SK-N-SH treated with all-trans-retinoic acid at 6 μM for 48 hours (cell line): Measurements from ENCODE around the gene ELOVL5.

Source experiments
- ATAC-seq: fragments of 200-7000 bp; cut with Tn5 transposase; 3 replicates; pipeline ENCODE4 v1.9.1; 2020; ENCODE audit warnings: mild to moderate bottlenecking, moderate library complexity
- CREB5 ChIP-seq: fragments of 250-450 bp; sonication (Bioruptor Pico); IDR thresholded peaks from 2 replicates; pipeline ENCODE4 v1.5.1; 2020; ENCODE audit warnings: low read depth, mild to moderate bottlenecking, moderate library complexity
- CSRNP3 ChIP-seq: fragments of 250-450 bp; sonication (Bioruptor Pico); IDR thresholded peaks from 2 replicates; pipeline ENCODE4 v1.5.1; 2021; ENCODE audit warnings: mild to moderate bottlenecking, moderate library complexity
- GLIS3 ChIP-seq: fragments of 250-450 bp; sonication (Bioruptor Pico); IDR thresholded peaks from 2 replicates; pipeline ENCODE4 v1.5.0; 2020; ENCODE audit warnings: mild to moderate bottlenecking, moderate library complexity
- ISL1 ChIP-seq: fragments of 250-450 bp; sonication (Bioruptor Pico); IDR thresholded peaks from 2 replicates; pipeline ENCODE4 v2.1.2; 2022; ENCODE audit warnings: mild to moderate bottlenecking, moderate library complexity
- OSR1 ChIP-seq: fragments of 250-450 bp; sonication (Bioruptor Pico); IDR thresholded peaks from 2 replicates; pipeline ENCODE4 v1.8.0; 2022; ENCODE audit warnings: moderate library complexity, mild to moderate bottlenecking, inconsistent platforms
- PPARA ChIP-seq: fragments of 250-450 bp; sonication (Bioruptor Pico); IDR thresholded peaks from 2 replicates; pipeline ENCODE4 v1.5.0; 2020; ENCODE audit warnings: mild to moderate bottlenecking, borderline replicate concordance
- SNAI2 ChIP-seq: fragments of 250-450 bp; sonication (Bioruptor Pico); IDR thresholded peaks from 2 replicates; pipeline ENCODE4 v1.5.0; 2020; ENCODE audit warnings: mild to moderate bottlenecking, moderate library complexity
- TCF4 ChIP-seq: fragments of 250-450 bp; sonication (Bioruptor Pico); IDR thresholded peaks from 2 replicates; pipeline ENCODE4 v1.8.0; 2021; ENCODE audit warnings: mild to moderate bottlenecking, moderate library complexity, borderline replicate concordance
- ZC3H10 ChIP-seq: fragments of 250-450 bp; sonication (Bioruptor Pico); IDR thresholded peaks from 2 replicates; pipeline ENCODE4 v1.5.1; 2021; ENCODE audit warnings: mild to moderate bottlenecking, moderate library complexity
- ZFP3 ChIP-seq: fragments of 250-450 bp; sonication (Bioruptor Pico); IDR thresholded peaks from 2 replicates; pipeline ENCODE4 v1.5.0; 2020; ENCODE audit warnings: mild to moderate bottlenecking, moderate library complexity
- ZFP30 ChIP-seq: fragments of 450-650 bp; formaldehyde crosslinking; IDR thresholded peaks from 2 replicates; pipeline ENCODE4 v1.5.0; 2022; ENCODE audit warnings: mild to moderate bottlenecking, moderate library complexity
- ZNF70 ChIP-seq: fragments of 450-650 bp; formaldehyde crosslinking; IDR thresholded peaks from 2 replicates; pipeline ENCODE4 v1.5.0; 2020; ENCODE audit warnings: mild to moderate bottlenecking, moderate library complexity
- TF ChIP-seq, protein P1 (sequence below): fragments of 250-450 bp; sonication (Bioruptor Pico); IDR thresholded peaks from 2 replicates; pipeline ENCODE4 v1.8.0; 2020; ENCODE audit warnings: mild to moderate bottlenecking, moderate library complexity, borderline replicate concordance
- TF ChIP-seq, protein P2 (sequence below): fragments of 250-450 bp; sonication (Bioruptor Pico); IDR thresholded peaks from 2 replicates; pipeline ENCODE4 v1.8.0; 2021; ENCODE audit warnings: low read depth, mild to moderate bottlenecking, moderate library complexity, borderline replicate concordance

Gene ELOVL5

GRCh38 chr6:53244399-53244931 lies 104.3 kb downstream of the ELOVL5 start:
- ATAC-seq = no peak
- TF ChIP-seq, protein P1, sequence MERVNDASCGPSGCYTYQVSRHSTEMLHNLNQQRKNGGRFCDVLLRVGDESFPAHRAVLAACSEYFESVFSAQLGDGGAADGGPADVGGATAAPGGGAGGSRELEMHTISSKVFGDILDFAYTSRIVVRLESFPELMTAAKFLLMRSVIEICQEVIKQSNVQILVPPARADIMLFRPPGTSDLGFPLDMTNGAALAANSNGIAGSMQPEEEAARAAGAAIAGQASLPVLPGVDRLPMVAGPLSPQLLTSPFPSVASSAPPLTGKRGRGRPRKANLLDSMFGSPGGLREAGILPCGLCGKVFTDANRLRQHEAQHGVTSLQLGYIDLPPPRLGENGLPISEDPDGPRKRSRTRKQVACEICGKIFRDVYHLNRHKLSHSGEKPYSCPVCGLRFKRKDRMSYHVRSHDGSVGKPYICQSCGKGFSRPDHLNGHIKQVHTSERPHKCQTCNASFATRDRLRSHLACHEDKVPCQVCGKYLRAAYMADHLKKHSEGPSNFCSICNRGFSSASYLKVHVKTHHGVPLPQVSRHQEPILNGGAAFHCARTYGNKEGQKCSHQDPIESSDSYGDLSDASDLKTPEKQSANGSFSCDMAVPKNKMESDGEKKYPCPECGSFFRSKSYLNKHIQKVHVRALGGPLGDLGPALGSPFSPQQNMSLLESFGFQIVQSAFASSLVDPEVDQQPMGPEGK = no peak
- TF ChIP-seq ISL1 (CRISPR knock-in tag) = no peak
- no peak for TF ChIP-seq SNAI2 (CRISPR knock-in tag)
- TF ChIP-seq, protein P2, sequence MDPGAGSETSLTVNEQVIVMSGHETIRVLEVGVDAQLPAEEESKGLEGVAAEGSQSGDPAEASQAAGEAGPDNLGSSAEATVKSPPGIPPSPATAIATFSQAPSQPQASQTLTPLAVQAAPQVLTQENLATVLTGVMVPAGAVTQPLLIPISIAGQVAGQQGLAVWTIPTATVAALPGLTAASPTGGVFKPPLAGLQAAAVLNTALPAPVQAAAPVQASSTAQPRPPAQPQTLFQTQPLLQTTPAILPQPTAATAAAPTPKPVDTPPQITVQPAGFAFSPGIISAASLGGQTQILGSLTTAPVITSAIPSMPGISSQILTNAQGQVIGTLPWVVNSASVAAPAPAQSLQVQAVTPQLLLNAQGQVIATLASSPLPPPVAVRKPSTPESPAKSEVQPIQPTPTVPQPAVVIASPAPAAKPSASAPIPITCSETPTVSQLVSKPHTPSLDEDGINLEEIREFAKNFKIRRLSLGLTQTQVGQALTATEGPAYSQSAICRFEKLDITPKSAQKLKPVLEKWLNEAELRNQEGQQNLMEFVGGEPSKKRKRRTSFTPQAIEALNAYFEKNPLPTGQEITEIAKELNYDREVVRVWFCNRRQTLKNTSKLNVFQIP = no peak
- TF ChIP-seq TCF4 = no peak
- TF ChIP-seq CSRNP3 = no peak
- TF ChIP-seq ZFP30 (CRISPR knock-in tag) = no peak

- TF ChIP-seq GLIS3 (CRISPR knock-in tag) (no peak), ISL1 (CRISPR knock-in tag) (no peak), ZFP3 (CRISPR knock-in tag) (no peak), ZC3H10 (CRISPR knock-in tag) (no peak), OSR1 (CRISPR knock-in tag) (no peak), ZNF70 (CRISPR knock-in tag) (no peak)
- TF ChIP-seq, protein P2 = no peak
- TF ChIP-seq, protein P1 = no peak
- no peak for ATAC-seq
These were observed 106.8 kb downstream of the ELOVL5 start for GRCh38 chr6:53241938-53242337.

DNA sequence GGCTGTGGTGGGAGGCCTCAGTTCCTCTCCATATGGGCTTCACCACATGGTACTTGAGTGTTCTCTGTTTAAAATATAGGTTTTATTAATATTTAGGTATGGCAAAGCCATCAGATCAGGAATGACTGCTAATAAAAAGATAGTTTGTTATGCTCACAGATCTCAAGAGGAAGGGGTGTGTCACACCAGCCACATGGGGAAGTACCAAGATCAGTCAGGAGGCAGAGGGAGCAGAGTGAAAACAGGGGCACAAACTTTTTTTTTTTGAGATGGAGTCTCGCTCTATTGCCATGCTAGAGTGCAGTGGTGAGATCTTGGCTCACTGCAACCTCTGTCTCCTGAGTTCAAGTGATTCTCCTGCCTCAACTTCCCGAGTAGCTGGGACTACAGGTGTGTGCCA lies 108.0 kb downstream of the ELOVL5 start:
- TF ChIP-seq ISL1 (CRISPR knock-in tag) (no peak), ZFP30 (CRISPR knock-in tag) (no peak), CREB5 (CRISPR knock-in tag) (no peak), PPARA (CRISPR knock-in tag) (no peak), ZFP3 (CRISPR knock-in tag) (no peak), CSRNP3 (no peak)
- TF ChIP-seq, protein P1 = no peak
- no peak for ATAC-seq
